ENCODE data around the gene ZCCHC10.

Gene ZCCHC10

GRCh38 chr5:133051542-133052316 is 25.4 kb upstream of the ZCCHC10 start, which contains the start of gene HSPA4:
TSS of gene HSPA4 (plus strand) at chr5:133052013. CDS start at chr5:133052251, 238 bp downstream.
- peak; percentile 67 for TF ChIP-seq SP1 (IDR thresholded peaks at IDR 0.05)
- peak; percentile 64; the same call in 1 of the 2 replicates for TF ChIP-seq NFRKB (IDR thresholded peaks at IDR 0.05)
- no peak for TF ChIP-seq CTBP1 (IDR thresholded peaks at IDR 0.05; ENCODE audit: borderline replicate concordance)
- TF ChIP-seq ELF4 (IDR thresholded peaks at IDR 0.05) = peak; percentile 48; the same call in 1 of the 2 replicates
- no peak for TF ChIP-seq FOXK2 (IDR thresholded peaks at IDR 0.05)
- peak; percentile 93 for TF ChIP-seq LEF1 (IDR thresholded peaks at IDR 0.05; ENCODE audit: borderline replicate concordance)
- no peak for TF ChIP-seq HDGF (IDR thresholded peaks at IDR 0.05; ENCODE audit: borderline replicate concordance)
- DNase-seq (ENCODE audit: extremely low spot score) = peak; percentile 97
- ChIA-PET CTCF (interaction anchor here (0.7 to 1.1 kb wide), 2 partner anchors 46 to 249 kb away, joined by 3 read pairs; no protein-coding TSS in a partner anchor), POLR2A (interaction anchor here (0.7 to 4.2 kb wide), 18 partner anchors 8 to 878 kb away, joined by 3 to 50 read pairs (median 5); partner anchors contain the start of genes AFF4 and ZCCHC10)

GRCh38 chr5:133051061-133051541 is 24.8 kb upstream of the ZCCHC10 start:
- DNase-seq (ENCODE audit: extremely low spot score) = no peak
- TF ChIP-seq CTBP1 (IDR thresholded peaks at IDR 0.05; ENCODE audit: borderline replicate concordance) = no peak
- no peak for TF ChIP-seq FOXA1 (IDR thresholded peaks at IDR 0.05)
- no peak for TF ChIP-seq FOXK2 (IDR thresholded peaks at IDR 0.05)
- TF ChIP-seq FOXM1 (IDR thresholded peaks at IDR 0.05; ENCODE audit: borderline replicate concordance) = no peak
- no peak for TF ChIP-seq SP1 (IDR thresholded peaks at IDR 0.05)
- TF ChIP-seq PKNOX1 (IDR thresholded peaks at IDR 0.05) = no peak
- TF ChIP-seq TARDBP (IDR thresholded peaks at IDR 0.05) = no peak
- TF ChIP-seq SUZ12 (IDR thresholded peaks at IDR 0.05) = no peak
- no peak for TF ChIP-seq LEF1 (IDR thresholded peaks at IDR 0.05; ENCODE audit: borderline replicate concordance)
- no peak for TF ChIP-seq BHLHE40 (IDR thresholded peaks at IDR 0.05; ENCODE audit: borderline replicate concordance)
- TF ChIP-seq HDGF (IDR thresholded peaks at IDR 0.05; ENCODE audit: borderline replicate concordance) = no peak
- TF ChIP-seq L3MBTL2 (conservative IDR thresholded peaks at IDR 0.05) = no peak; the same call in 1 of the 2 replicates
- no peak for TF ChIP-seq ARNT (IDR thresholded peaks at IDR 0.05)
- TF ChIP-seq ZNF384 (IDR thresholded peaks at IDR 0.05) = no peak
- TF ChIP-seq NFRKB (IDR thresholded peaks at IDR 0.05) = no peak
- TF ChIP-seq ELF4 (IDR thresholded peaks at IDR 0.05) = no peak
- ChIA-PET POLR2A (interaction anchor here (0.8 to 4.2 kb wide), 15 partner anchors 7 to 879 kb away, joined by 3 to 50 read pairs (median 8); partner anchors contain the start of genes AFF4 and ZCCHC10), CTCF (interaction anchor here (1.1 kb wide), 1 partner anchor 46 kb away, joined by 3 read pairs; no protein-coding TSS in a partner anchor)

- no peak for DNase-seq (ENCODE audit: extremely low spot score)
- POLR2A ChIA-PET = interaction anchor here (1.4 to 4.2 kb wide), 5 partner anchors 12 to 87 kb away, joined by 4 to 50 read pairs (median 8); partner anchors contain the start of gene AFF4
- TF ChIP-seq HDGF (IDR thresholded peaks at IDR 0.05; ENCODE audit: borderline replicate concordance) (no peak), ZNF384 (IDR thresholded peaks at IDR 0.05) (no peak), ARNT (IDR thresholded peaks at IDR 0.05) (no peak), FOXM1 (IDR thresholded peaks at IDR 0.05; ENCODE audit: borderline replicate concordance) (no peak), ELF4 (IDR thresholded peaks at IDR 0.05) (no peak), BHLHE40 (IDR thresholded peaks at IDR 0.05; ENCODE audit: borderline replicate concordance) (no peak), LEF1 (IDR thresholded peaks at IDR 0.05; ENCODE audit: borderline replicate concordance) (no peak), FOXK2 (IDR thresholded peaks at IDR 0.05) (no peak), SP1 (IDR thresholded peaks at IDR 0.05) (no peak), PKNOX1 (IDR thresholded peaks at IDR 0.05) (no peak), CTBP1 (IDR thresholded peaks at IDR 0.05; ENCODE audit: borderline replicate concordance) (no peak), NFRKB (IDR thresholded peaks at IDR 0.05) (no peak)
- CTCF ChIA-PET = no interaction called here
Measured at GRCh38 chr5:133050521-133050920, 24.2 kb upstream of the ZCCHC10 start.

- POLR2A ChIA-PET = interaction anchor here (1.2 to 4.2 kb wide), 3 partner anchors 18 to 87 kb away, joined by 4 to 50 read pairs (median 4); partner anchors contain the start of gene AFF4
- TF ChIP-seq PKNOX1 (IDR thresholded peaks at IDR 0.05) (peak; percentile 6; the same call in 1 of the 2 replicates), CTBP1 (IDR thresholded peaks at IDR 0.05; ENCODE audit: borderline replicate concordance) (no peak), FOXA1 (IDR thresholded peaks at IDR 0.05) (peak; percentile 82)
- CTCF ChIA-PET = interaction anchor here (0.6 kb wide), 1 partner anchor 14 kb away, joined by 3 read pairs; no protein-coding TSS in a partner anchor
- no peak for DNase-seq (ENCODE audit: extremely low spot score)
Measured at GRCh38 chr5:133049726-133050048, 23.3 kb upstream of the ZCCHC10 start.

DNA sequence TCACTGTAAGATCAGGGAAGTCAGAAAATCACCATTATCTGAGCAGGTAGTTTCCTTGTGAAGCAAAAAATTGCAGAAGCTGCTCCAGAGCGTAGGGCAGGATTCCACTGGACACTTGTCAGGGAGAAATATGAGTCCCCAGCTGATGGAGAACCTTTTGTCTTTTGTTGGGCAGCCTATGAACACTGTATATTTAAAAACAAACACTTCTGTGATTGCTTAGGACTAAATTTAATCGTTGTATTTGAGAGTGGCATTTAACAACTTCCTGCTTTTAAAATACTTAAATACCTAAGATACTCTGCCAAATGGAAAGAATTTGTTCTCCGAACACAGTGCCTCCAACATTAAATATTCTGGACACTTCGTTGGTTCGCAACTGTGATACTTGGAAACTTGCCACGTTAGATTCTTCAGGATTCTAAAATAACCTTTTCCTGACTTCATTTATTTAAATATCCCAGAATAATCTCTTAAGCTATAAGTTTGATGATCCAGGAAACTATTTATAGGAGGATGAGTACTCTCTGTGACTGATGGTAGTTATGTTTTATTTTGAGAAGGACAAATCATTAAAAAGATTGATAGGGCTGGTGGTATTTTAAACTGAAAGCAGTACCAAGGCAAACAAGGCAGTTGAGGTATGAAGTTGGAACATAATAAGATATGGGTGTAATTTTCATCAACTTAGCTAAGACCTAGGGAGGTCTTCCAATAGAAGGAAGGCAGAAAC is 22.8 kb upstream of the ZCCHC10 start:
- ChIA-PET POLR2A (interaction anchor here (1.2 to 4.2 kb wide), 3 partner anchors 18 to 86 kb away, joined by 4 to 50 read pairs (median 4); partner anchors contain the start of gene AFF4), CTCF (interaction anchor here (0.6 kb wide), 1 partner anchor 166 kb away, joined by 4 read pairs; no protein-coding TSS in a partner anchor)
- TF ChIP-seq SUZ12 (IDR thresholded peaks at IDR 0.05) = no peak
- TF ChIP-seq NFRKB (IDR thresholded peaks at IDR 0.05) = no peak
- TF ChIP-seq L3MBTL2 (conservative IDR thresholded peaks at IDR 0.05) = no peak
- TF ChIP-seq BHLHE40 (IDR thresholded peaks at IDR 0.05; ENCODE audit: borderline replicate concordance) = no peak
- peak; percentile 75 for TF ChIP-seq PKNOX1 (IDR thresholded peaks at IDR 0.05)
- no peak for TF ChIP-seq FOXM1 (IDR thresholded peaks at IDR 0.05; ENCODE audit: borderline replicate concordance)
- no peak for TF ChIP-seq ELF4 (IDR thresholded peaks at IDR 0.05)
- no peak for TF ChIP-seq FOXK2 (IDR thresholded peaks at IDR 0.05)
- no peak for DNase-seq (ENCODE audit: extremely low spot score)
